ENCODE results near the gene FGF9.

The FGF9 gene

DNA sequence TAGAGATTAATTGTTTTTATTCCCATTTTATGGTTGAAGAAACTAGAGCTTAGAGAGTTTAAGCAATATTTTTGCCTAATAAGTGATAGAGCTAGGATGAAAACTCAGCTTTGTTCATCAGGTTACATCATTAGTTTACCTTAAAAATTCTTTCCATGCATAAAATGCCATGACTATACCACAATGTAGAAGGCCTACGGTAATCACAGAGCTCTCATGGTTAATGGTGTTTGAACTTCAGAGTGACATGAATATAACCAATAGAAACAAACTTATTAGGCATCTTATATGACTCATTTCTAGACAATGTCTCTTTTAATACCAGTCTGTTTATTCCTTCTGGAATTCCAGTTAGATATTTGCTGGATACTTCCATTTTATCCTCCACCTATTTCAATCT lies 78.5 kb downstream of the FGF9 start:
- no peaks in the 10 kb centered on the region for H3K36me3 ChIP-seq (ENCODE audit: control insufficient read depth, insufficient read depth, low read length)
- no peak overlapping the region for H3K9ac ChIP-seq (ENCODE audit: low read length)
- no peaks in the 10 kb centered on the region for H3K27me3 ChIP-seq (ENCODE audit: control insufficient read depth, insufficient read depth, low read length)
- H3K4me3 ChIP-seq (ENCODE audit: low read length), result no peak overlapping the region
- peaks cover 4% of the 10 kb centered on the region for H3K4me1 ChIP-seq (ENCODE audit: control insufficient read depth, insufficient read depth, low read length)
- H3K9me3 ChIP-seq (ENCODE audit: control insufficient read depth, low read length), result no peaks in the 10 kb centered on the region

DNA sequence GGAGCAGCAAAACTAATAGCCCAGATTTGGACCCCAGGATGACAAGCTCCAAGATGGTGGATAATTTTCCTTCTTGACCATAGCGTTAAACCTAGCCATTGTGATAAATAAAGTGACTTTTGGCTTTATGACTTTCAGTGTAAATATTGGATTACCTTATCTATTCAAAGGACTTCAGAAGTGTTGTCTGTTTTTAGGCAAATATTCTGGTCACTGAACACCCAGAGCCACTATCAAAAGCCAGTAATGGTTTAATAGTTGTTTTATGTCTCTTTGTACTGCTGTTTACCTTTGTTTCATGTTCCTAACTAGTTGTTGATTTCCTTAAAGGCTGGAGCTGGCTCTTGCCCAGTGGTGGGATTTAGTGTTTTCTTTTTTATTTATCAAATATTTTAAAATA lies 81.6 kb downstream of the FGF9 start:
- H3K9ac ChIP-seq (ENCODE audit: low read length), result no peak overlapping the region
- no peaks in the 10 kb centered on the region for H3K36me3 ChIP-seq (ENCODE audit: control insufficient read depth, insufficient read depth, low read length)
- H3K4me3 ChIP-seq (ENCODE audit: low read length), result no peak overlapping the region
- H3K27me3 ChIP-seq (ENCODE audit: control insufficient read depth, insufficient read depth, low read length), result no peaks in the 10 kb centered on the region
- peaks cover 5% of the 10 kb centered on the region for H3K4me1 ChIP-seq (ENCODE audit: control insufficient read depth, insufficient read depth, low read length)
- no peaks in the 10 kb centered on the region for H3K9me3 ChIP-seq (ENCODE audit: control insufficient read depth, low read length)

DNA sequence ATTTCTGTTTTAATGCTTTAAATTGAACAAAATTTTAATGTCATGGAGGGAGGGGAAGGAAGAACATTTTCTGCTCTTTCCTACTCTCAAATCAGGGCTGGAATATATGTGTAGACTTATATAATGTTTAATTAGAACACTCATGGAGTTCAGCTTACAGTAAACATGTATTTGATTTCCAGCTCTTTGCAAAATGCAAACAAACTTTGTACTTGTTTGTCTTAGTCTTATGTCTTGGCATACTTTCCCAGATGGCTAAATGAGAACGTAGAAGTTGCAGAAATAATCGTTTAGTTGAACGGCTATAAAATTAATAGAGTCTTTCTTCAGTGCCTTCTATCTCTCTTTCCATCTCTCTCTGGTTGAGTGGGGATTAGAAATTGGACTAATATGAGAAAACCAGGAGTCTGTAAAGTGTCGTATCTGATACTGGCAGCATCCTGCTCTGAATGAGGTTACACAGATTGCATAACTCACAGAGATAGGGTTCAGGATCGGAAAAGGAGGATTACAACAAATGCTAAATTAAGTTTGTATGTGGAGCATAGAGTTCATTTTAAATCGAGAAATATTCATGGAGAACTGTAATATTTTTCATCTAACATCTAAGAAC lies 82.3 kb downstream of the FGF9 start:
- Histone ChIP-seq H3K9ac (ENCODE audit: low read length) (no peak overlapping the region), H3K27me3 (ENCODE audit: control insufficient read depth, insufficient read depth, low read length) (no peaks in the 10 kb centered on the region), H3K4me1 (ENCODE audit: control insufficient read depth, insufficient read depth, low read length) (peaks cover 10% of the 10 kb centered on the region), H3K4me3 (ENCODE audit: low read length) (no peak overlapping the region), H3K9me3 (ENCODE audit: control insufficient read depth, low read length) (no peaks in the 10 kb centered on the region), H3K36me3 (ENCODE audit: control insufficient read depth, insufficient read depth, low read length) (no peaks in the 10 kb centered on the region)

Measured in mucosa of stomach (tissue), 1 donor.